ENCODE measurements around the gene DLGAP4. TPM values are rescaled to one million over a fixed set of nuclear protein-coding genes. Genes with fewer than 3 reads are reported as not detected.
A peak's percentile ranks its signal among the peaks of the same experiment; 100 is the strongest.

DLGAP4 gene
- total and polyA plus RNA-seq, 9 of the 15 experiments (the other 6 are each of a cell fraction or from before 2014, with no cell fraction given), result 0.31 to 34.1 (median 4.5) TPM

- DNase-seq (ENCODE audit: extremely low read depth in 1 of 4, low spot score in 3 of 4), result no peak
- Histone ChIP-seq H3K4me2 (ENCODE audit: insufficient read depth, low read length) (no peak overlapping the region), H4K20me1 (replicated peaks; ENCODE audit: control insufficient read depth, insufficient read depth, low read length) (0 out of 2 replicates have a peak, but pooled peaks cover 3% of the 10 kb centered on the region), H3K4me3 (no peak overlapping the region), H3K9me3 (replicated peaks; ENCODE audit: control insufficient read depth, insufficient read depth, low read depth, low read length) (no peaks in the 10 kb centered on the region), H3K27ac (ENCODE audit: extremely low read depth, low read depth, low read length) (no peak overlapping the region), H3K27me3 (ENCODE audit: control insufficient read depth in 2 of 2, insufficient read depth in 2 of 2, low read length in 2 of 2) (no peaks in the 10 kb centered on the region; a peak in 1 of 5 replicates), H3K79me2 (ENCODE audit: control insufficient read depth, insufficient read depth, low read length) (no peaks in the 10 kb centered on the region), H2AFZ (ENCODE audit: low read depth, low read length) (no peak overlapping the region), H3K9me1 (ENCODE audit: control insufficient read depth, insufficient read depth, low read length) (no peaks in the 10 kb centered on the region), H3K4me1 (replicated peaks in 1 of 2; ENCODE audit: control insufficient read depth in 2 of 2, insufficient read depth in 2 of 2, low read length in 2 of 2) (no peaks in the 10 kb centered on the region; a peak in 1 of 5 replicates), H3K36me3 (ENCODE audit: control insufficient read depth, insufficient read depth, low read length) (peaks cover 30% of the 10 kb centered on the region; the same call in 2 of the 3 replicates), H3K9ac (ENCODE audit: insufficient read depth in 1 of 2, low read depth in 2 of 2, low read length in 2 of 2) (no peak overlapping the region)
- no TSS peak for BruUV-seq (replicated peaks)
- intact Hi-C loops (cut with micrococcal nuclease) (no loop called here), in situ Hi-C loops (cut with MboI) (no loop called here)
- no peak for FAIRE-seq
- TF ChIP-seq RBM25 (IDR thresholded peaks at IDR 0.05; ENCODE audit: low read depth, low read length, severe bottlenecking) (peak; percentile 19), POLR2G (IDR thresholded peaks at IDR 0.05; ENCODE audit: low read depth, low read length) (peak; percentile 28), ESRRA (IDR thresholded peaks at IDR 0.05; ENCODE audit: borderline replicate concordance, low read depth) (peak; percentile 96), PKNOX1 (IDR thresholded peaks at IDR 0.05) (no peak)
- CTCF ChIA-PET (ENCODE audit: low intra/inter-chr PET ratio), result no interaction called here
- no peak for ATAC-seq
- 84% methylated on average over 14 of the region's 18 CpGs for whole genome bisulfite sequencing (ENCODE audit: insufficient coverage, low coverage, missing lambda C conversion rate)
- POLR2A ChIA-PET, result interaction anchor here (0.8 to 1.2 kb wide), 2 partner anchors 10 to 466 kb away, joined by 3 to 4 read pairs; no protein-coding TSS in a partner anchor
Measured at GRCh38 chr20:36528176-36528874, 222.2 kb downstream of the DLGAP4 start.

All from K562 (cell line).